Head of caudate nucleus (tissue), 42 donors: ENCODE measurements around the gene CDH10.

Source experiments
- DNase-seq, 42 donors: peaks; one replicate each; pipeline versions ENCODE4 v3.0.0 to v3.0.0-alpha.2; 2020 to 2021; ENCODE audit warnings: mixed read lengths in 7 of 42
- intact Hi-C: fragments of 100-400 bp; cut with DNase I; formaldehyde crosslinking; loops from one replicate; pipeline ENCODE4 v1.15.0; 2022

The CDH10 gene

DNA sequence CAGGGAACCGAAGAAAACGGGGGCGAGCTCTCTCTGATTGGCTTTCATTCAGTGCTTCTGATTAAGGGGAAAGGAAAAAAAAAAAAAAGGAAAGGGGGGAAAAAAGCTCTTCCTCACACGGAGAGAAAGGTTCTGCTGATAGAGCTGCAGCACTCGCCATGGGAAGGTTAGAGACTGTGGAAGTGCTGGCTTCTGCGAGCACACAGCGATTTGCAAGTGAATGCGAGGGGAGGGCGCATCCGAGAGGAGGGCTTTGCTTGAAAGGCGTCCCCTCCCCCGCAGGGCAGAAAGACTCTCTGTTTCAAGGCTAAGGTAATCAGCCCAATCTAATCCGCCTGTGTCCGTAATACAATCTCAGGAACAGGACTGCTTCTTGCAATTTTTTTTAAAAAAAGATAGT lies at the start of gene CDH10:
TSS of gene CDH10 (minus strand) at position 218 of the 400 bp plus-strand sequence. CDS start 51,488 bp downstream, outside the sequence.
- peak; percentile 33 to 90 (median 72) for DNase-seq
- intact Hi-C loops, result no loop called here

DNA sequence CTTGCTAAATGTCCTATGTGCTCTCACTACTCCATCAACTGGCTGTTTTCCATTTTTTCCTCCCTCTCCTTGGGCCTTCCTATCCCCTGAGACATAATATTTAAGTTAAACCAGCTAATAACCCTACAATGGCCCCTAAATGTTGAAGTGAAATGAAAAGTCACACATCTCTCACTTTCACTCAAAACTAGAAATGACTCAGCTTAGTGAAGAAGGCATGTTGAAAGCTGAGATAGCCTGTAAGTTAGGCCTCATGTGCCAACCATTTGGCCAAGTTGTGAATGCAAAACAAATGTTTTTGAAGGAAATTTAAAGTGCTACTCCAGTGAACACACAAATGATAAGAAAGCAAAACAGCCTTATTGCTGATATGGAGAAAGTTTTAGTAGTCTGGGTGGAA lies 48.8 kb upstream of the CDH10 start:
- intact Hi-C loops, result no loop called here
- no peak for DNase-seq

GRCh38 chr5:24691074-24691473 lies 46.3 kb upstream of the CDH10 start:
- DNase-seq, result no peak
- intact Hi-C loops, result no loop called here

DNA sequence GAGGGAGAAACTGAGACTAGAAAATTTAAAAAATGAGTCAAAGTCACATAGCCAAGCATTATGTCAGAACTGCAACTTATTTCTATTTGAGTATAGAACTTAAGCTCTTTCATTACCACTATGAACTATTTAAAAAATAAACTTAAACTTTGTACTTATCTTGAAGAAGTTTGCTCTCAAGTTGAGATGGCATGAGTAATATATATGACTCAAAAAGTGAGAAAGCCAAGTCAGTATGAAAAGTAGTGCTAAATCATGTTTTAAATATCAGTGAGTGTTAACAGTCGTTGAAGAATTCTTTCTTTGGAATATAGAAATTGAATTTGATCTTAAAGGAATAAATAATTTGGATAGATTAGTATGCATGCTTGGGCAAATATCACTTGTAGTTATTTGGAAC lies 36.3 kb upstream of the CDH10 start:
- intact Hi-C loops, result no loop called here
- no peak for DNase-seq

- DNase-seq, result no peak
- intact Hi-C loops, result no loop called here
These were observed 23.3 kb upstream of the CDH10 start for GRCh38 chr5:24668050-24668449.

DNA sequence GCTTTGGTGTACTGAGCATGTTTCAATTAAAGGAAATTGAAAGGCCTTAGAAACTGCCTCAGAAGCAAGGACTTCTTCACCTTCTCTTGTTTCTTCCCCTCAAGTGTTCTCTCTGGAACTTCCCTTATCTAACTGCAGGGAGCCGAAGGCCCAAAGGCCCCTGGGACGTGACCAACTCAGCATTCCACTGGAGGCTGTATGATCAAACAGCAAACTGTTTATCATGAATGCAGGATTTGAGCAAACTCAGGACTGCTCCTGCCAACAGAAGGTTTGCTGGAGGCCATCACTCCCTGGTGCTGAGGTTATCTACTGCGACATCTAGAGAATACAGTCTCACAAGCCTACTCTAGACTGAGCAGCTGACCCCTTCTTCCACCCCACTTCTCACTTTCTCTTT lies 4.8 kb upstream of the CDH10 start:
- intact Hi-C loops, result no loop called here
- DNase-seq, result no peak

DNA sequence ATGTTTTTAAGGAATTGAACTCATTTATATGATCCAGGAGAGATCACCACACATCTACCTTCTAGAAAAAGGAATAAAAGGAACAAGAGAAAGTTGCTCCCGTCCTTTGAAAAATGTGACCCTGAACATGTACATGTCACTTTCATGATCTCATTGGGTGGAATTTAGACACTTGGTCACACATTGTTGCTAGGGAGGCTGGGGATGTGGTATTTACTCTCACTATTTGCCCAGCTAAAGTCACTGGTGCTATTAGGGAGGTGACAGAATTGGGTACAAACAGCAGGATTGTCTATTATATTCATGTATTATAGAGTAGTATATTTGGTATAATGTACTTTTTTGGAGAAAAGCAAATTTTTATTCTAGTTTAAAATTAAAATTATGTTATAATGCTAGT lies 2.1 kb upstream of the CDH10 start:
- DNase-seq, result no peak
- intact Hi-C loops, result no loop called here

GRCh38 chr5:24645483-24645882 lies 705 bp upstream of the CDH10 start:
- intact Hi-C loops, result no loop called here
- DNase-seq, result no peak

DNA sequence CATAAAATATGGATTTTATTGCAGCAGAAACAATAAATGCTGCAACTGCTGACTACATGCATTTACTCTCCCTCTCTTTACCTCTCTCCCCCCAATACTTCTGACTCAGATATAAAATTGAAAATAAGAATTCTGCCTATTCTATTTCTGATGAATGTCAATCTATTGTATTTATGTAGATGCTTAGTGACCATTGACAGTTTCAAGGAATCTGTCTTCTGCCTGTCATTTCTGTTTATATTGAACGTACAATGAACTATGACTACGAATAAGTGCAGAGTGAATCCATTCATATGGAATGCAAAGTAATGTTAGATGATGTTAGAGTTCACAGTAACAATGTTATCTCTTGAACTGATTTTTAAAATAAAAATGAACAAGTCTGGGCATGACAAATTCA lies 898 bp downstream of the CDH10 start:
- no peak for DNase-seq
- intact Hi-C loops, result no loop called here

- intact Hi-C loops, result no loop called here
These were observed 1.6 kb downstream of the CDH10 start for GRCh38 chr5:24643156-24643555.

GRCh38 chr5:24642022-24642421 lies 2.8 kb downstream of the CDH10 start:
- intact Hi-C loops, result no loop called here
- peak in 17 of 42 donors; percentile 7 to 66 (median 37) for DNase-seq

More at GRCh38 chr5:24643156-24643555, 1.6 kb downstream of the CDH10 start:
- no peak for DNase-seq

GRCh38 chr5:24635209-24635608 lies 9.6 kb downstream of the CDH10 start:
- intact Hi-C loops, result no loop called here
- DNase-seq, result no peak

GRCh38 chr5:24633715-24634325 lies 11.0 kb downstream of the CDH10 start:
- intact Hi-C loops, result no loop called here
- DNase-seq, result peak in 11 of 42 donors; percentile 6 to 68 (median 35)

GRCh38 chr5:24632353-24632752 lies 12.4 kb downstream of the CDH10 start:
- no peak for DNase-seq
- intact Hi-C loops, result no loop called here

DNA sequence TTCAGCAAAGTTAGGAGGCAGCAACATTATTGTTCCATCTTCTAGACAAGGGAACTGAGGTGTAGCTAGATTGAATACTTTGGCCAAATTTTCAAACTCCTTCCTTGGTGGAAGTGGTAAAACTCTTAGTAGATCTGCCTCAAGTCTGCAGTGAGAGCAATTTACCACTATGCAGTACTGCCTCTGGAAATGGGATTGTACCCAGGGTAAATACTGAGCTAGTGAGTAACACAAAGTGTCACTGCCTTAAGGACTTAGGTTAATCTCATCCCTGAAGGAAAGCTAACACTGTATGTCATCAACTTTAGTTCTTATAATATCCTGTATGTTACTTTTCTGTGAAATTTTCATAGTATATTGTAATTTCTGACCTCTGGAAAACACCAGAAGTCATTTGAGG lies 13.9 kb downstream of the CDH10 start:
- intact Hi-C loops, result no loop called here
- DNase-seq, result no peak

GRCh38 chr5:24629798-24630197 lies 15.0 kb downstream of the CDH10 start:
- intact Hi-C loops, result no loop called here
- no peak for DNase-seq

- DNase-seq, result no peak
- intact Hi-C loops, result no loop called here
These were observed 19.9 kb downstream of the CDH10 start for GRCh38 chr5:24624872-24625271.

- intact Hi-C loops, result no loop called here
- no peak for DNase-seq
These were observed 21.2 kb downstream of the CDH10 start for GRCh38 chr5:24623624-24624023.

GRCh38 chr5:24623031-24623430 lies 21.7 kb downstream of the CDH10 start:
- DNase-seq, result peak in 1 of 42 donors; percentile 9
- intact Hi-C loops, result no loop called here

DNA sequence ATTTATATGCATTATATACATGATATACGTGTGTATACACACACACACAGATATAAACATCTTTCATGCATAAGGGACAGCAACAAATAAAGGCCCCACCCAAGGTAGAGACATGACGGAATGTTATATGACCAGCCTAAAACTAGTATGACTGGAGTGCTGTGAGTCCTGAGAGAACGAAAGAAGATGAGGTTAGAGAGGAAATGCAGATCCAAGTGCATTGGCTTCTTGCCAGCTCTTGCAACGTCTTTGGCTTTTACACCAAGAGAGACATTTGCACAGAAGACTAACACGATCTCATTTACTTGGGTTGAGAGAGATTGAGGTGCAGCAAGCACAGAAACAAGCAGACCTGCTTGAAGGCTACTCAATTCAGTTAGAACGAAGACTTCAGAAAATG lies 23.0 kb downstream of the CDH10 start:
- DNase-seq, result peak in 12 of 42 donors; percentile 10 to 69 (median 24)
- intact Hi-C loops, result no loop called here

- intact Hi-C loops, result no loop called here
- no peak for DNase-seq
These were observed 28.2 kb downstream of the CDH10 start for GRCh38 chr5:24616566-24616965.

- intact Hi-C loops, result no loop called here
- DNase-seq, result no peak
These were observed 29.6 kb downstream of the CDH10 start for GRCh38 chr5:24615159-24615558.
